GM18861 (cell line): ENCODE results near the gene CUL4B.
A peak's percentile ranks its signal among the peaks of the same experiment; 100 is the strongest.
"Not testable (repeated sequence)": the region's sequence is repeated elsewhere in the genome, so short reads cannot be mapped to it uniquely, and the experiment has no call there.

ENCODE experiments used
- ATAC-seq: cut with Tn5 transposase; IDR thresholded peaks from one replicate; pipeline ENCODE4 v1.9.1; 2021; ENCODE audit not compliant: unreplicated experiment

Gene CUL4B

DNA sequence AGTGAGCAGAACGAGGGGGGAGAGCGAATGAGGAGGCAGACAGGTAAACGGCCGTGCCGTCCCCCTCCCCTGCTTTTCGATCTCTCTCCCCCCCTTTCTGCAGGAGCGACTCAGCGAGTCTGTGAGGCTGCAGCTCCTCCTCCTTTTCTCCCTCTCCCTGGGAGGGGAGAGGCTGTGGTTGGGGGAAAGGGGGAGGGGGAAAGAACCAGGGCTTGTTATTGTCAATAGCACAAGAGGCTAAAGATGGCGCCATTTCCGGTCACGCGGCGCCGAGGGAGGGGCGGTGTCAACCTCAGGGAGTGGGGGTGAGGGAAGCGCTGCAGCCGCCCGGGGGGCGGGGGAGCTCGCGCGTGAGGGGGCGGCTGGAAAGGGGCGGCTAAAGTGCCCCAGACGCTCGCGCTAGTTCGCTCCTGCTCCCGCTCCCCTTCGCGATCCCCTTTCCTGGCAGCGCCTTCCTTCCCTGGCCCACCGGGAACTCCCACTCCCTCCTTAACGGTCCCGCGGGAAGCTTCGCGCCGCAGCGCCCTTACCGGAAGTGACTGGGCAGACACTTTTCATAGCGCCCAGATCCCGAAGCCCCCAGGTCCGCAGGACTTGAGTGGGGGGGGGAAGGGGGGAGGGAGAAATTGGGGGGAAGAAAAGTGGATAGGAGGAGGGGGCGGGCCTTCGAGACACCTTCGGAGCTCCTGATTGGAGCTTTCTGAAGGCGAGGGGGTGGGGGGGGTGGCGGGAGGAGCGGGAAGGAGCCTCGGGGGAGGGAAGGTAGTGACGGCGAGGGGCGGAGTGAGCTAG is at the start of gene CUL4B:
TSS of gene CUL4B (minus strand) at position 121 of the 792 bp plus-strand sequence. CDS start 324 bp downstream, outside the sequence.
- ATAC-seq: peak; percentile 67

GRCh38 chrX:120604361-120604782 is 43.6 kb upstream of the CUL4B start:
- peak; percentile 39 for ATAC-seq

- ATAC-seq: peak; percentile 89
Measured at GRCh38 chrX:120603707-120604360, 43.1 kb upstream of the CUL4B start, which contains the start of gene MCTS1. Gene MCTS1, plus strand, starts transcription at chrX:120604101. Its CDS starts 136 bp downstream, at chrX:120604237.

GRCh38 chrX:120585702-120586101 is 24.9 kb upstream of the CUL4B start:
- ATAC-seq: no peak

- no peak for ATAC-seq
Measured at GRCh38 chrX:120575379-120576114, 14.8 kb upstream of the CUL4B start.

- ATAC-seq: not testable (repeated sequence)
Measured at GRCh38 chrX:120573806-120574205, 13.0 kb upstream of the CUL4B start.

GRCh38 chrX:120570011-120570600 is 9.3 kb upstream of the CUL4B start:
- no peak for ATAC-seq

DNA sequence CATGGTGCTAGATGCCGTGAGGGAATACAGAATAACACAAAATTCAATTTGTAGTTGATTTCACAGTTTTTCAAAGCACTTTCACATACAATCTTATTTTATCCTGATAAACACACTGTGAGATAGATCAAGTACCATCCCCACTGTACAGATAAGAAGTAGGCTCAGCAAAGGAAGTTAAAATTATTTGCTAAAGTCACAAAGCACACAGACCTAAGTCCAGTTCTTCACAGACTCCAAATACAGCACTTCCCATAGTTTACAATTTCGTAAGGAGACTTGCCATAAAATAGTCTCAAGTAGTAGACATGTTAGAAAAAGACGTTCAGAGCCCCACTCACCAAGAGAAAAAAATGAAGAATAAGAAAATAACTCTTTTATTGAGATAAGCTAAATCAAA is 7.8 kb upstream of the CUL4B start:
- ATAC-seq: no peak

DNA sequence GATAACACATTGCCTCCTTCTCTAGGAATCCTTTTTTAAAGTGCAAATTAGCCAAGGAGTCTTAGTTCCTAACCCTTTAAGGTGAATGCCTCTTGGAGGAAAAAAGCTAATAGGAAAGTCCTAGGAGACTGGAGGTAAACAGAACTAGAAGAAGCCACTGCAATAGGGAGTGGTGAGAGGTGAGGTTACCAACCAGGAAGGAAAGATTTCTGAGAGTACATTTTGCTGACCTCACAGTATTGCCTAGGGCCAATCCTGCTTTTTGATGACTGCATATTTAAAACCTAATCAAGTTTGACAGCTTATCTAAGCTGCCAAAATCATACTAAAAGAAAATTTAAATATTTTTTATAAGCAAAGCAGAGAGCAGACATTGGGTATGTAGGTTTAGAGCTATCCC is 7.3 kb upstream of the CUL4B start:
- ATAC-seq: no peak

- ATAC-seq: no peak
Measured at GRCh38 chrX:120566817-120567216, 6.1 kb upstream of the CUL4B start.

DNA sequence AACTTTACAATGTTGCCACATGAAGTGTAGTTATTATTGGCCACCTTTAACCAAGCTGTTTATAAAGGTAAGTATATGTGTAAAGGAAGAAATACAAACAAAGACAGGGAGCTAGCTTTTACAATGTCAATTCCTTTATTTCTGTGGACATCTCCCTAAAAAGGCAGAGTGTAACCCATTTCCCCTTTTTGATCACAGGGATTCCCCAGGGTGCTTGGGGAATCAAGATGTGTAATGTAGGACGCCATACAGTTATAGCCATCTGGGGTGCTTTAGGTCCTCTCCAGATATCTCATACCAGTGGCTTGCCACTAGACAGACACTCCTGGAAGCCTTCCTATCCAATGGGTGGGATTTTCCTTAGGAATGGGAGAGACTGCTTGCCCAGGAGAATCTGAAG is 4.2 kb upstream of the CUL4B start:
- no peak for ATAC-seq

DNA sequence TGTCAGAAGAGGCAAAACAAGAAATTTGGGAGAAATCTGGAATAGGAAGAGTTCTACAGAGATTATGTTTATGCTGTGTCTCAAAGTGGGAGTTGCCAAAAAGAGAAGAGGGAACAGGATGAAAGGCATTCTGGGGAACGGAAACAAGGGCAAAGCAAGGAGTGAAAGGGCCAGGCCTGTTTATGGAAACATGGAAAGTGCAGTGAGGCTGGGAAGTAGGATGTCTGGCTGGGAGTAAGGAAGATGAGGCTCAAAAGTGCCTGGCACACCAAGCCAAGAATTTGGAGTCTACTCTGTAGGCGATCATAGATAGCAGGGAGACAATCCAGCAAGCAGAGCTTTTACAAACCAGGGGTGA is 1.8 kb upstream of the CUL4B start:
- ATAC-seq: no peak

GRCh38 chrX:120561634-120562568 is 1.1 kb upstream of the CUL4B start:
- ATAC-seq: no peak

GRCh38 chrX:120560405-120560841 is 339 bp downstream of the CUL4B start:
- peak; percentile 25 for ATAC-seq

GRCh38 chrX:120559804-120560203 is 958 bp downstream of the CUL4B start:
- ATAC-seq: no peak

DNA sequence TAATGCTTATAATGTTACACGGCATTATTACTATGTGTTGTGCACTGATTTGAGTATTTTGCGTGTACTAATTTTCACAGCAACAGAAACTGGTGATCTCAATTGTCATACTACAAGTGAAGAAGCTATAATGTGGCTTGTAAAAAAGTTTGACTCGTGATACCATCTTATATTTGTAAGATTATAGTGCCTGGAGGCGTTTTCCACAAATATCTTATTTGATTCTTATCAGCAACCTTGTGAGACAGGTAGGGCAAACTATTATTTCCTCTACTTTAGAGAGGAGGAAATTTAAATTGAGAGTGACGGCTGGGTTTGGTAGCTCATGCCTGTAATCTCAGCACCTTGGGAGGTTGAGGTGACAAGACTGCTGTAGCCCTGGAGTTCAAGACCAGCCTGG is 4.5 kb downstream of the CUL4B start:
- no peak for ATAC-seq

DNA sequence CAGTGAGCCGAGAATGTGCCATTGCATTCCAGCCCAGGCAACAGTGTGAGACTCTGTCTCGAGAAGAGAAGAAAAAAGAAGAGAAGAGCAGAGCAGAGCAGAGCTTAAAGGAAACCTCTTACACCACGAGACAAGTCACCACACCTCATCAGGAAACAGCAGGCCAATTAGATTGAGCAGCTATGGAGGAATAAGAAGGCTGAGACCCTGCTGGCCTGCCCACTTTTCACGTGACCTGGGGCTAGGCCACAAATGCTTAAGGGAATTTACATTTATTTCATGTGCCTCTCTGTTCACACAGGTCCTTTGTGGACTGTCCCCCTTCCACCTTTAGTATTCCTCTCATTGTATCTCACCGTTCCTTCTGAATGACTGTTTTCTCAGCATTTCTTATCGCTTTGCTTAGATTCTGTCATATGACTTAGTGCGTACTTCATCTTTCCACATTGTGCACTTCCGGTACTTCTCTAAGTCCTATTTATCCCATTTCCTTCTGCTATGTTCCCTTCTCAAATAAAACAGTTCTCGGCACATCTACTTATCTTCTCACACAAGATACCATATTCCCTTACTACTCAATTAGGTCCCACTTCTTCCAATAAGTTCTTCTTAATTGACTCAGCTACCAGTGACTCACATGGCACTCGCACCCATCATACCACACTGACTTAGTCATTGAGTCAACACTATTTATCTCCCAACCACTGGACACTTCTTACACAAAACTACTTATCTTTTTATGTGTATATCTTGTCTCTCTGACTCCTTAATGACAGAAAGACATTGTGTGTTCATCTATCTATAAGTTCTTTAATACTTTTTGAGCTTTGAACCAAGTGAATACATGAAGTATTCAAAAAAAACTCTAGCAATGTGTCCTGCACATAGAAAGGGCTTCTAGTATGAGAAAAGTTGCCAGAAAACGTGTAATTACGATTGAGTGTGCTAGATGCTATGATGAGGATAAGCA is 11.0 kb downstream of the CUL4B start:
- no peak for ATAC-seq

DNA sequence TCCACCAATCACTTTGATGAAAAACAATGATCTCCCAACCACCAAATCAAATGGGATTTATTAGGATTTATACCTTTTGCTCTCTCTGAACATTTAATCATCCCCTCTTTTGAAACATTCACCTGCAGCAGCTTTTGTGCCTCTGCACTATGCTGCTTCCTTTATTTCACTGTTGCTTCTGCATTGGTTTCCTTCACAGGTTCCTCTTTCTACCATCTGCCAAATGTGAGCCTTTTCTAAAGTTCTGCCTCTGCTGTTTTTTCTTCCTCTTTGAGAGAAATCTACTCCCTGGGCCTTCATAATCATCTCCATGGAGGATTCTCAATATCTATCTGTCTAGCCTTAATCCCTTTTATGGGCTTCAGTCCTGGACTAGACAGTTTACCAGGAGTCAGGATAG is 24.7 kb downstream of the CUL4B start:
- no peak for ATAC-seq
